Measurements from ENCODE around the gene PGA3.
"Not testable (repeated sequence)": the region's sequence is repeated elsewhere in the genome, so short reads cannot be mapped to it uniquely, and the experiment has no call there.

Gene PGA3

GRCh38 chr11:61252332-61252731, 49.0 kb downstream of the PGA3 start:
- not testable (repeated sequence) for DNase-seq (ENCODE audit: low read depth)

- DNase-seq (ENCODE audit: low read depth), result peak; percentile 45
Measured at GRCh38 chr11:61254403-61255025, 51.2 kb downstream of the PGA3 start.

GRCh38 chr11:61256710-61257482, 53.6 kb downstream of the PGA3 start:
- DNase-seq (ENCODE audit: low read depth), result peak; percentile 64

- no peak for DNase-seq (ENCODE audit: low read depth)
Measured at GRCh38 chr11:61258546-61258945, 55.2 kb downstream of the PGA3 start.

- DNase-seq (ENCODE audit: low read depth), result no peak
Measured at GRCh38 chr11:61259363-61259762, 56.0 kb downstream of the PGA3 start.

Measured in CMK (cell line).